ENCODE measurements around the gene ANKRD65.
"Not testable (repeated sequence)": the region's sequence is repeated elsewhere in the genome, so short reads cannot be mapped to it uniquely, and the experiment has no call there.

Gene ANKRD65

GRCh38 chr1:1397839-1398523 lies 23.1 kb downstream of the ANKRD65 start:
- no peak for DNase-seq (ENCODE audit: low read depth in 2 of 2)

- no peak for DNase-seq (ENCODE audit: low read depth in 2 of 2)
These were observed 25.9 kb downstream of the ANKRD65 start for GRCh38 chr1:1395166-1395565.

- DNase-seq (ENCODE audit: low read depth in 2 of 2), result no peak
These were observed 27.0 kb downstream of the ANKRD65 start for GRCh38 chr1:1394116-1394515.

- no peak for DNase-seq (ENCODE audit: low read depth in 2 of 2)
These were observed 27.6 kb downstream of the ANKRD65 start for GRCh38 chr1:1393428-1393827.

- DNase-seq (ENCODE audit: low read depth in 2 of 2), result no peak
These were observed 28.1 kb downstream of the ANKRD65 start for GRCh38 chr1:1393014-1393413.

- DNase-seq (ENCODE audit: low read depth in 2 of 2), result no peak
These were observed 29.9 kb downstream of the ANKRD65 start for GRCh38 chr1:1391225-1391624.

DNA sequence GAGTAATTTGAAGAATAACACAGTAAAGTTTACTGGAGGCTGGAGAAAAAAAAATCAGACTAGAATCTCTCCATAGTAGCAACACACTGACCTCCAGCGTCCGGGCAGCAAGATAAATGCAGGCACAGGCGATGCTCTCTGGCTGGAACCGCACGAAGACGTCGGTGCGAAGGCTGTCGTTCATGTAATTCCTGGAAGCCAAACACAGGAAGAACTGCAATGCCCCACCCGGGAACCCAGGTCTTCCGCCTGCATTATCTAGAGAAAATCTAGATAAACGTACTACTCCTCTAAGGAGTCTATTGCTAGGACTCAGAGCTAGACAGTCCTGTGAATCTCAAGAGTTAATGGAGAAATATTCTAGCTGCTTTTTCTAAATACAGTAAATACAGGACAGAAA lies 30.4 kb downstream of the ANKRD65 start:
- DNase-seq (ENCODE audit: low read depth in 2 of 2), result no peak

DNA sequence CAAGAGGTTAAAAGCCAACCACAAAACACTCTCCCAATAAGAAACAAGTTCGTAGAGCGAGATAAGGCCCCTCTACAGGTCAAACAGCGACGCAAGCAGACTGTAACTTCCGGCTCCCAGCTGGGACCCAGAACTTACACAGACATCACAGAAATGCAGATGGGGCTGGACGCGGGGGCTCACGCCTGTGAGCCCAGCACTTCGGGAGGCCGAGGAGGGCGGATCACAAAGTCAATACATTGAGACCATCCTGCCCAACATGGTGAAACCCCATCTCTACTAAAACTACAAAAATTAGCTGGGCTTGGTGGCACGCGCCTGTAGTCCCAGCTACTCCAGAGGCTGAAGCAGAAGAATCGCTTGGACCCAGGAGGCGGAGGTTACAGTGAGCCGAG lies 33.0 kb downstream of the ANKRD65 start:
- no peak for DNase-seq (ENCODE audit: low read depth in 2 of 2)

DNA sequence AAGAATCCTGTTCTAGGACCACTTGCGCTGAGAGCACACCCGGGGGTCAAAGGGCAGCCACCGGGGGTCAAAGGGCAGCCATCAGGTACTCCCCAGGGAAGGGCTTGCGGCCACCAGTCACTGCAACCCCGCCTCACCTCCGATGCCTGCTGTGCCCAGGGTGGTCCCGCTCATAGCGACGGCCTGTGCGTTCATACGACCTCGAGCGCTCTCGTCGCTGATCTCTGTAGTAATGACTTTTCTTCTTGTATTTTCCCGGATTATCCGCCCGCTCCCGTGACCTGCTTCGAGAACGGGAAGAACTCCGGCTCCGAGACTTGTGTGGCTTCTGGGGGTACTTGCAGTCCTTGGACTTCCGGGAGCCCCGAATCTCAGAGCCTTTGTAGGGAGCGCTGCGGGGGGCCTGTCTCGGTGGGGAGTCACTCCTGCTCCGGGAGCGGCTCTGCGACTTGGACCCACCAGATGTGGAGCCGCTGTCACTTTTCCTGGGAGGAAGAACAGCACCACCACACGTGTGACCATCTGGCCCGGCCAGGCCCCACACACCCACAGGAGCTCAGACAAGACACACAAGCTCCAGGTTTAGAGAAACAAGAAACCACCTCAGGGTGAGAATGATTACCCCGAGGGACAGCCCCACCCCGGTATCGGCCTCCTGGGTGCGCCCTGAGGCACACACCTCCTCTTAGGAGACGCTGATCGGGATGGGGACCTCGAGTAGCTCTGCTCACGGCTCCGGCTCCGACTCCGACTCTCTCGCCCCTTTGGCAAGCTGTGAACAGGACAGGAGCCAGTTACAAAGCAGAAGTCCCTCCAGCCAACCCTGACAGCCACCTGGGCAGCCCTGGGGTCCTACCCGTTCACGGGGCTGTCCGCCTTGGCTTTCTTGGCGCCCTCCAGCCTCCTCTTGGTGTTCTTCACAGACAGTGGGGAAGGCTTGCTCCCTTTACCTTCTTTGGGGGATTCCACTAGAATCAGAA lies 33.7 kb downstream of the ANKRD65 start:
- no peak for DNase-seq (ENCODE audit: low read depth in 2 of 2)

DNA sequence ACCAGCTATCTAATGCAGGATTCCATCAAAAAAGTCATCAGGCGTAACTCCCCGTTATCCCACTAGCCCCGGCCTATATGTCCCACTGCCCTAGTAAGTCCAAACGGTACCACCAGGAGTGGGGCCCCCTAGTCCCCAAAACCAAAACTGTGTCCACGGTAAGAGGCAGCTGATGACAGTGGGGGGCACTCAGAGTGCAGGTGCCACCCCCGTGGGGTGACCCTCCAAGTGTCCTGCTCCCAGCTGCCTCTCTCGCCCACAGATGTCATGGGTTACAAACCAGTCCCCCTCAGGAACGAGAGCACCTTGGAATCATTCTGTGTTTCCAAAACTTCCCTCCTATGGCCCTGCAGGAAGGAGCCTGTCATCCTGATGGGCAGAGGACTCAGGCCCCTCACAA lies 35.1 kb downstream of the ANKRD65 start:
- no peak for DNase-seq (ENCODE audit: low read depth in 2 of 2)

DNA sequence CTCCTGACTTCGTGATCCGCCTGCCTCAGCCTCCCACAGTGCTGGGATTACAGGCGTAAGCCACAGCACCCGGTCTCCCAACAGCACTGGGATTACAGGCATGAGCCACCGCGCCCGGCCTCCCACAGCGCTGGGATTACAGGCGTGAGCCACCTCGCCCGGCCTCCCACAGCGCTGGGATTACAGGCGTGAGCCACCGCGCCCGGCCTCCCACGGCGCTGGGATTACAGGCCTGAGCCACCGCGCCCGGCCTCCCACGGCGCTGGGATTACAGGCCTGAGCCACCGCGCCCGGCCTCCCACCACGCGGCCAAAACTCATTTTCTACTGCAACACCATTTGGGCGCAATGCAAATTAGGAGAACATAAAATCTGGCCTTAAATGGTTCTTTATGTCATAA lies 35.7 kb downstream of the ANKRD65 start:
- DNase-seq (ENCODE audit: low read depth in 2 of 2), result not testable (repeated sequence)

GRCh38 chr1:1381294-1381693 lies 39.8 kb downstream of the ANKRD65 start:
- no peak for DNase-seq (ENCODE audit: low read depth in 2 of 2)

DNA sequence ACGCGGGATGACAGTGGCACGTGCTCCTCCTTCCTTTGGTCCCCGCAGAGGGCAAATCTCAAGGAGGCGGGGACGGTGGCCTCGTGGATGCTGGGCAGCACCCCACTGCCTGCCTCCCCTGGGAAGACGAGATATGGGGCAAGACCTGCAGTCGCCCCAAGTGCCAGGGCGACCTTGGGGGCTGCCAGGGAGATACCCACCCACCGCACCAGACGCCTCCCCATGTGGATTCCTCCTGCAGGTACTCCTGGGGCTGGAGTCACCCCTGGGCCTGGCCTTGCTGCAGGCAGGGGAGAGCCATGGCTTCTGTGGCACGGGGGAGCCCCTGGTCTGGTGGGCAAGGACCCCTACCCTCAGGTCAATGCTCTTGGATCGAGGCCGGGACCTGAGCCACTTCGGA lies 40.2 kb downstream of the ANKRD65 start:
- DNase-seq (ENCODE audit: low read depth in 2 of 2), result no peak

GRCh38 chr1:1377540-1378205 lies 43.4 kb downstream of the ANKRD65 start:
- DNase-seq (ENCODE audit: low read depth in 2 of 2), result no peak

DNA sequence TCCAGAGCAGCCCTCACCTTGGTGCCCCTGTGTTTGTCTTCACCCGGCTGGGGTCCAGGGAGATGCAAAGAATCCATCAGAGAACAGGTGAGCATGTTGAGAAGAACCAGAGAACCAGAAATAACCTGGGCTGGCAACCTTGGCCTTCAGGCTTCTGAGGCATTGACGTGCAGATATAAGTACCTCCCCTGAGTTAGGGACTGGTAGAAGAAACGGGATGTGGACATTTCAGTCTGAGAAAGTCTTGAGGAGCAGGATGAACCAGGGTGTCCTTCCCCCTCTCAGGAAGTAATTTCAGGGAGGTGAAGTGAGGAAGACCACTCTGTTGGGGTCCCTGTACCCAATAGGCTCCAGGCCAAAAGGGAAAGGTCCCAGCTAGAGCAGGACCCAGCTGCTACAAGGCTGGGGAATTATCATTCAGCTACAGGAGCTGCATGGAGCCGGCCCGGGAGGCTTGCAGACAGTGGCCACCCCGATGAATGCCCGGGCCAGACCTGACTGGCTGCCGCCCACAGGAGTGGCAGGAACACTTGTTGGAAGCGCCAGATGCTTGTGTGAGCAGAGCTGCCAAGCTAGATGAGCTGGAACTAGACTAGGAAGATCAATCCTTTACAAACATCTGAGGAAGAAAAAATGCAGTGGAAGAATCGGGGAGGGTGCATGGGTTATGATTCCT lies 44.4 kb downstream of the ANKRD65 start:
- DNase-seq (ENCODE audit: low read depth in 2 of 2), result no peak

GRCh38 chr1:1374929-1375662 lies 46.0 kb downstream of the ANKRD65 start, which contains the start of gene AURKAIP1:
TSS of gene AURKAIP1 (minus strand) at chr1:1375207. CDS start at chr1:1374756, 451 bp downstream.
- DNase-seq (ENCODE audit: low read depth in 2 of 2), result peak; percentile 90 to 92

GRCh38 chr1:1374589-1374928 lies 46.5 kb downstream of the ANKRD65 start:
- no peak for DNase-seq (ENCODE audit: low read depth in 2 of 2)

DNA sequence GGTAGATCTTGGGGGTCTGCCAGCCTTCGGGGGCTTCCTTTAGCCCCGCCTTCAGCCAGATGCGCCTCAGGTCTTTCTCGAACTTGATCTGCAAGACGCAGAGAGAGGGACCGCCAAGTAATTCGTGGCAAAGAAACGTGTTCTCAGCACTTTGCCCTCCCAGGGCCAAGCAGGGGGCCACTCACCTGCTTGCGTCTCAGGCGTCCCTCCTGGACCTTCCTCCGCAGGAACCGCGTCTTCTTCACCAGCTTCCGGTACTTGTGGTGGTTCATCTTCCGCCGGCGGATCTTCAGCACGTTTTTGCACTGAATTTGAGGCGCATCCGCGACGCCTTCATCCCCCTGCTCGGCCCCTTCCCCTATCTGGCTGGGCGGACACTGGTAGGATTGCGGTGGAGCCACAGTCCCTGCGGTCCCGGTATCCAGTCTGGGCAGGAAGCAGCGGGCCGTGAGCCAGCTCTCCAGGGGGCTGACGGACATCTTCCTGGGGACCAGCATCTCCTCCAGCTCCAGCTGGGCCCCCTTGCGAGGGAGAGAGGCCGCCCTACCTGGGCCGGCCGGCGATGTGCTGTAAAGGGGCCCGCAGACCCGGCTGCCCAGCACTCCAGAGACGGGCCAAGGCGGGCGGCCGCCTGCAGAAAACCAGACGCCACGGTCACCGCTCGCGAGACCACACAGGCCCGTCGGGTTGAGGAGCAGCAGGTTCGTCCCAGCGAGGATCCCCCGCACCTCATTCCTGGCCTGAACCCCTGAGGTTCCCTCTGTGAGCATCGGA lies 47.1 kb downstream of the ANKRD65 start:
- DNase-seq (ENCODE audit: low read depth in 2 of 2), result no peak

GRCh38 chr1:1373051-1373814 lies 47.8 kb downstream of the ANKRD65 start:
- no peak for DNase-seq (ENCODE audit: low read depth in 2 of 2)
